H9 (cell line): Measurements from ENCODE around the gene LILRA6. TPM values are rescaled to one million over a fixed set of nuclear protein-coding genes. Genes with fewer than 3 reads are reported as not detected.
A peak's percentile ranks its signal among the peaks of the same experiment; 100 is the strongest.

Source experiments
- DNase-seq: peaks from one replicate; pipeline ENCODE4 v3.0.0-alpha.2; 2017
- H2AFZ ChIP-seq: one replicate; pipeline ENCODE4 v1.6.1; 2013; ENCODE audit warnings: mild to moderate bottlenecking, low read length, control low read depth, moderate library complexity
- H2AK5ac ChIP-seq: 2 replicates; pipeline ENCODE4 v1.6.1; 2013; ENCODE audit warnings: low read length, control low read depth, mixed read lengths; ENCODE audit not compliant: insufficient read length
- H2BK120ac ChIP-seq: one replicate; pipeline ENCODE4 v1.6.1; 2013; ENCODE audit warnings: low read depth, mild to moderate bottlenecking, low read length, control low read depth, inconsistent platforms; ENCODE audit not compliant: poor library complexity, severe bottlenecking
- H2BK12ac ChIP-seq: 2 replicates; pipeline ENCODE4 v1.6.1; 2013; ENCODE audit warnings: low read length, control low read depth, mixed read lengths, low read depth; ENCODE audit not compliant: insufficient read length
- H2BK15ac ChIP-seq: 2 replicates; pipeline ENCODE4 v1.6.1; 2013; ENCODE audit warnings: low read depth, low read length, control low read depth
- H2BK20ac ChIP-seq: one replicate; pipeline ENCODE4 v1.6.1; 2013; ENCODE audit warnings: low read depth, mild to moderate bottlenecking, low read length, control low read depth, inconsistent platforms; ENCODE audit not compliant: poor library complexity, severe bottlenecking
- H2BK5ac ChIP-seq: 2 replicates; pipeline ENCODE4 v1.6.1; 2013; ENCODE audit warnings: low read length, control low read depth, mixed read lengths; ENCODE audit not compliant: insufficient read length
- H3K14ac ChIP-seq: 2 replicates; pipeline ENCODE4 v1.6.1; 2013; ENCODE audit warnings: low read length, control low read depth; ENCODE audit not compliant: insufficient read depth
- H3K18ac ChIP-seq: 2 replicates; pipeline ENCODE4 v1.6.1; 2013; ENCODE audit warnings: low read depth, mild to moderate bottlenecking, mixed read lengths, low read length, control low read depth; ENCODE audit not compliant: insufficient read length
- H3K23ac ChIP-seq: 2 replicates; pipeline ENCODE4 v1.6.1; 2013; ENCODE audit warnings: low read length, control low read depth, mixed read lengths, low read depth; ENCODE audit not compliant: insufficient read length
- H3K23me2 ChIP-seq: 2 replicates; pipeline ENCODE4 v1.6.1; 2013; ENCODE audit warnings: low read depth, mild to moderate bottlenecking, mixed read lengths, low read length, control low read depth; ENCODE audit not compliant: insufficient read length, poor library complexity, severe bottlenecking
- H3K27ac ChIP-seq: 2 replicates; pipeline ENCODE4 v1.5.1; 2013; ENCODE audit warnings: low read length, control low read depth, mixed read lengths, low read depth; ENCODE audit not compliant: insufficient read length
- H3K27me3 ChIP-seq: 2 replicates; pipeline ENCODE4 v1.6.1; 2013; ENCODE audit warnings: low read length, control low read depth, inconsistent platforms; ENCODE audit not compliant: insufficient read depth
- H3K4ac ChIP-seq: 2 replicates; pipeline ENCODE4 v1.6.1; 2013; ENCODE audit warnings: low read depth, mild to moderate bottlenecking, control low read depth, inconsistent platforms, low read length, moderate library complexity
- H3K4me1 ChIP-seq: 2 replicates; pipeline ENCODE4 v1.6.1; 2013; ENCODE audit warnings: low read length, control low read depth, inconsistent platforms; ENCODE audit not compliant: insufficient read depth
- H3K4me2 ChIP-seq: 2 replicates; pipeline ENCODE4 v1.6.1; 2013; ENCODE audit warnings: low read length, control low read depth, mixed read lengths; ENCODE audit not compliant: insufficient read length, insufficient read depth
- H3K56ac ChIP-seq: 2 replicates; pipeline ENCODE4 v1.6.1; 2013; ENCODE audit warnings: low read depth, mild to moderate bottlenecking, mixed read lengths, low read length, control low read depth; ENCODE audit not compliant: insufficient read length
- H3K79me1 ChIP-seq: 2 replicates; pipeline ENCODE4 v1.6.1; 2013; ENCODE audit warnings: low read depth, mild to moderate bottlenecking, moderate library complexity, low read length, control low read depth, inconsistent platforms; ENCODE audit not compliant: insufficient read depth, poor library complexity, severe bottlenecking
- H3K79me2 ChIP-seq: 2 replicates; pipeline ENCODE4 v1.6.1; 2013; ENCODE audit warnings: low read length, control low read depth, inconsistent platforms; ENCODE audit not compliant: insufficient read depth
- H3K9ac ChIP-seq: 2 replicates; pipeline ENCODE4 v1.6.1; 2013; ENCODE audit warnings: low read length, control low read depth, mixed read lengths; ENCODE audit not compliant: insufficient read length; ENCODE audit errors: extremely low read depth
- H3K9me3 ChIP-seq: one replicate; pipeline ENCODE4 v1.6.1; 2013; ENCODE audit warnings: low read depth, low read length, inconsistent platforms; ENCODE audit not compliant: control insufficient read depth
- H3T11ph ChIP-seq: one replicate; pipeline ENCODE4 v1.6.1; 2013; ENCODE audit warnings: mild to moderate bottlenecking, low read length, control low read depth, inconsistent platforms
- H4K20me1 ChIP-seq: one replicate; pipeline ENCODE4 v1.6.1; 2013; ENCODE audit not compliant: control insufficient read depth, insufficient read length, insufficient read depth
- H4K5ac ChIP-seq: 2 replicates; pipeline ENCODE4 v1.6.1; 2013; ENCODE audit warnings: low read depth, mild to moderate bottlenecking, mixed read lengths, low read length, control low read depth; ENCODE audit not compliant: insufficient read length
- H4K8ac ChIP-seq: replicated peaks from 2 replicates; pipeline ENCODE4 v1.6.1; 2013; ENCODE audit warnings: low read length, control low read depth, mixed read lengths, low read depth; ENCODE audit not compliant: insufficient read length
- H4K91ac ChIP-seq: 2 replicates; pipeline ENCODE4 v1.6.1; 2013; ENCODE audit warnings: low read depth, mild to moderate bottlenecking, moderate library complexity, mixed read lengths, low read length, control low read depth; ENCODE audit not compliant: insufficient read length
- H3K27ac Mint-ChIP-seq, 3 experiments: 2 replicates in 2 of 3; 3 replicates in 1 of 3; pipeline ENCODE4 v1.8.0; 2020 to 2021; ENCODE audit warnings: mixed read lengths in 3 of 3, mild to moderate bottlenecking in 1 of 3, moderate library complexity in 1 of 3
- H3K27me3 Mint-ChIP-seq: 2 replicates; pipeline ENCODE4 v1.8.0; 2021; ENCODE audit warnings: low read depth, mild to moderate bottlenecking, moderate library complexity, mixed read lengths
- H3K36me3 Mint-ChIP-seq, 3 experiments: 2 replicates in 2 of 3; 3 replicates in 1 of 3; pipeline ENCODE4 v1.8.0; 2020 to 2021; ENCODE audit warnings: low read depth in 3 of 3, mixed read lengths in 3 of 3; ENCODE audit not compliant: insufficient read depth in 1 of 3
- H3K4me1 Mint-ChIP-seq, 2 experiments: 2 replicates each; pipeline ENCODE4 v1.8.0; 2020; ENCODE audit warnings: mixed read lengths in 2 of 2
- H3K4me3 Mint-ChIP-seq, 2 experiments: 2 replicates in 1 of 2; 3 replicates in 1 of 2; pipeline ENCODE4 v1.8.0; 2020 to 2021; ENCODE audit warnings: mild to moderate bottlenecking in 2 of 2, mixed read lengths in 2 of 2, moderate library complexity in 1 of 2
- H3K9me3 Mint-ChIP-seq, 2 experiments: 2 replicates in 1 of 2; 3 replicates in 1 of 2; pipeline ENCODE4 v1.8.0; 2020; ENCODE audit warnings: mild to moderate bottlenecking in 2 of 2, mixed read lengths in 2 of 2, moderate library complexity in 1 of 2
- CTCF ChIP-seq: fragments of 200-600 bp; sonication (generic); conservative IDR thresholded peaks from 3 replicates; pipeline ENCODE4 v1.8.0; 2021; ENCODE audit warnings: antibody characterized with exemption, mild to moderate bottlenecking
- WGBS: extraction: QIAGEN DNeasy Blood & Tissue Kit; methylation state at CpG from one replicate; pipeline ENCODE4 v1.1.7; 2013; ENCODE audit warnings: missing lambda C conversion rate, low lambda C conversion rate, mixed read lengths; ENCODE audit not compliant: insufficient read length; ENCODE audit errors: extremely low coverage; 5-methylcytosine and 5-hydroxymethylcytosine counted together
- total RNA-seq: library from RNA; stranded (reverse); gene quantifications from 2 replicates; pipeline ENCODE4 v1.2.1, GENCODE V29; 2021

The LILRA6 gene
- total RNA-seq, 1 experiment from 2014 or later, result not detected

- Histone ChIP-seq H2BK20ac (no peak overlapping the region), H2BK120ac (no peak overlapping the region), H3K23me2 (no peaks in the 10 kb centered on the region), H2AK5ac (no peak overlapping the region), H4K8ac (no peak overlapping the region), H3K4ac (no peak overlapping the region), H3K4me1 (no peaks in the 10 kb centered on the region), H3K4me2 (no peak overlapping the region), H3K79me2 (peaks cover 7% of the 10 kb centered on the region; the same call in 1 of the 2 replicates), H3K9me3 (no peaks in the 10 kb centered on the region), H3K18ac (no peak overlapping the region), H2AFZ (no peak overlapping the region), H3K9ac (no peak overlapping the region), H4K20me1 (peaks cover 3% of the 10 kb centered on the region), H3K79me1 (no peaks in the 10 kb centered on the region), H4K91ac (no peak overlapping the region), H3K23ac (no peak overlapping the region), H3K56ac (no peak overlapping the region), H3K27ac (no peak overlapping the region), H4K5ac (no peak overlapping the region), H3K14ac (no peak overlapping the region), H3K27me3 (no peaks in the 10 kb centered on the region), H2BK15ac (no peak overlapping the region), H2BK5ac (no peak overlapping the region), H2BK12ac (no peak overlapping the region), H3T11ph (no peak overlapping the region)
- Mint-ChIP-seq H3K4me1 (peaks cover 25 to 40% of the 10 kb centered on the region in 2 experiments), H3K27ac (peak overlapping the region in 2 of 3 experiments; percentile 44 to 85; a peak in 2 of 7 replicates), H3K9me3 (no peaks in the 10 kb centered on the region), H3K36me3 (peaks cover 54 to 67% (median 56%) of the 10 kb centered on the region in 3 experiments), H3K27me3 (peaks cover 3% of the 10 kb centered on the region), H3K4me3 (peak overlapping the region in 1 of 2 experiments; percentile 44; a peak in 1 of 5 replicates)
- WGBS, result no CpG with 5 or more reads among the region's 24 CpGs
- DNase-seq, result peak; percentile 67
- TF ChIP-seq CTCF, result no peak
These were observed 33.4 kb downstream of the LILRA6 start for GRCh38 chr19:54209058-54209810.
